NCI-H748 (cell line): ENCODE measurements around the gene PUS3.
"Not testable (repeated sequence)": the region's sequence is repeated elsewhere in the genome, so short reads cannot be mapped to it uniquely, and the experiment has no call there.

ENCODE experiments used
- DNase-seq: peaks from one replicate; lab custom pipeline; 2025; ENCODE audit not compliant: unreplicated experiment; lab: John Stamatoyannopoulos, UW

The PUS3 gene

DNA sequence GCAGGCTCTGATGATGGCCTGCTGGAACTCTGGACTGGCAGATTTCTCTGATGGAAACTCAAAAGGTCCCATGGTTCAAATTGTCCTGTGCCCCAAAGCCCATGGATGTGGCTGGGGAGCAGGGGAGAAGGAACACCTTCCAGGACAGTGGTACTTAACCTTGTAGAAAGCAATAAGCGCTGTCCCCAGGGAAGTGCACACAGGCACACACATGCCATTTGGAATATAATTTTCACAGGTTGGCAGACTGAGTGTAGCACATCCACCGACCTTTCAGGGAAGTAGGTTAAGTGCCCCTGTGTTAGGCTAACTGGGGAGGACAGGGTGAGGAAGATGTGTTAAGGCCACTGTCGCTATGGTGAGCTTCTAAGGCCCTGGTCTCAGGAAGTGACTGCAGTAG is 19.1 kb upstream of the PUS3 start:
- no peak for DNase-seq

DNA sequence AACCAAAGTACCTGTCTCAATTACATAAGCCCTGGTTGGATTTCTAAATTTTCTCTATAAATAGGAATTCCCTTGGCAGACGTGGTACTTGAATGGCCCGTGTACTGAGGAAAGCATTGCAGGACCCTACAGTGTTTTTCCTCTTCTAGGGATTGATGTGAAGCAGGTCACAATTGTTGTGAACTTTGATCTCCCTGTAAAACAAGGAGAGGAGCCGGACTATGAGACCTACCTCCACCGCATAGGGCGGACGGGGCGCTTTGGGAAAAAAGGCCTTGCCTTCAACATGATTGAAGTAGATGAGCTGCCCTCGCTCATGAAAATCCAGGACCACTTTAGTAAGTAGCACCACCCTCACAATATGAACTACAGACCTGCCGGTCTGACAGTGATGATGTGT is 18.0 kb upstream of the PUS3 start:
- no peak for DNase-seq

GRCh38 chr11:125918140-125918840 is 15.3 kb upstream of the PUS3 start:
- DNase-seq: no peak

- DNase-seq: peak; percentile 2
These were observed 13.8 kb upstream of the PUS3 start for GRCh38 chr11:125916683-125917347.

- not testable (repeated sequence) for DNase-seq
These were observed 11.6 kb upstream of the PUS3 start for GRCh38 chr11:125914601-125915000.

GRCh38 chr11:125910226-125910849 is 7.3 kb upstream of the PUS3 start:
- no peak for DNase-seq

DNA sequence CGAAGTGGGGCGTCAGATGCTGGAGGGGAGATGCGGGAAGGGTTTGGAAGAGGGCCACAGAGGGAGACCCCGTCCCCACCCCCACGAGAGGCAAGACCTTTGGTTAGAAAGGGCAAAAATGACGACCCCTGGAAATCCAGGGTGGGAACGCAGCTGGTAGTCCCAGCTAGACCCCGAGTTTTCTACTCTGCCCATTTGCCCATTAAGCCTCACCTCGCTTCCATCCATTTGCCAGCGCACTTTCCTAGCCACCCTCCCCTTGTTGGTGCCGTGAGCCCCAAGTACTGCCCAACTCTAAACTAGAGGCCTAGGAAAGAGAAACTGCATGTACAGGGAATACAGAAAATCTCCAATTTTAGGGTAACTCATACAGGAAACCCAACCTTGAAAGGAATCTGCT is 1.7 kb upstream of the PUS3 start:
- no peak for DNase-seq

DNA sequence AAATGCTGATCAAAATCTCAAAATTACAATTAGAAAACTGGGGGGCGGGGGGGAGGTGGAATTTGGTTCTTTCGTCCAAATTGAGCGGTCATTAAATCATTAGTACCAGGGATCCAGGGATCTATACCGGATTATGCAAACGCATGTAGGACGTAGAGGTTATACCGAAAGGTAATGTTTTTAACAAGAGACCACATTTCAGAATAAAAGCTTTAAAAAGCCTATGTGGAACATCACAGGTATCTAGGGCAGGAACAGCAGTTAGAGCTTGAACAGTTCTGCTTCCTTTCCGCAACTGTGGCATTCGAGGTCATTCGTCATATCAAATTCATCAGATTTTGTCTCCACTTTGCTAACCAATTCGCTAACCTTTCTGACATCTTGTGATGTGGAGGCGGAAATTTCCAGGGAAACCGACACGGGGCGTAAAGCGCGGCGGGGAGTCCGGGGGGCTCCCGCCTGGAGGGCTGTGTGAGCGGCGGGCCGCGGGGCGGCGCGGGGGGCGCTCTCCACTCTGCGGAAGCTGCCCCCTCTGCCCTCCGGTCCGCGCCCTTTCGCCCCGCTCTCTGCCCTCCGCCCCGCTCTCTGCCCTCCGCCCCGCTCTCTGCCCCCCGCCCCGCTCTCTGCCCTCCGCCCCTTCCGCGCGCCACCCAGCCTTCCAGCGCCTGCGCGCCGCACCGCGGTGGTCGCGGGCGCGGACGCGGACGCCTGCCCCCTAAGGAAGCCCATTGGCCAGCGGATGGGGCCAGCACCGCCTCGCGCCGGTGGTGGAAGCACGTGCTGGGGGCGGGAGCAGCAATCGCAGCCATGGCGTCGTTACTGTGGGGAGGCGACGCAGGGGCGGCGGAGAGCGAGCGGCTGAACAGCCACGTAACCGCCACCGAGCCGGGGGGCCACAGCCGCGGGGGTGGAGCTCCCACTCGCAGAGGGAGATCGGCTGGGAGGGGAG is 979 bp upstream of the PUS3 start, which contains the start of gene DDX25:
Gene DDX25 (plus strand): TSS at position 798 of the 949 bp plus-strand sequence. CDS start 10 bp downstream, at position 808.
- peak; percentile 45 for DNase-seq

DNA sequence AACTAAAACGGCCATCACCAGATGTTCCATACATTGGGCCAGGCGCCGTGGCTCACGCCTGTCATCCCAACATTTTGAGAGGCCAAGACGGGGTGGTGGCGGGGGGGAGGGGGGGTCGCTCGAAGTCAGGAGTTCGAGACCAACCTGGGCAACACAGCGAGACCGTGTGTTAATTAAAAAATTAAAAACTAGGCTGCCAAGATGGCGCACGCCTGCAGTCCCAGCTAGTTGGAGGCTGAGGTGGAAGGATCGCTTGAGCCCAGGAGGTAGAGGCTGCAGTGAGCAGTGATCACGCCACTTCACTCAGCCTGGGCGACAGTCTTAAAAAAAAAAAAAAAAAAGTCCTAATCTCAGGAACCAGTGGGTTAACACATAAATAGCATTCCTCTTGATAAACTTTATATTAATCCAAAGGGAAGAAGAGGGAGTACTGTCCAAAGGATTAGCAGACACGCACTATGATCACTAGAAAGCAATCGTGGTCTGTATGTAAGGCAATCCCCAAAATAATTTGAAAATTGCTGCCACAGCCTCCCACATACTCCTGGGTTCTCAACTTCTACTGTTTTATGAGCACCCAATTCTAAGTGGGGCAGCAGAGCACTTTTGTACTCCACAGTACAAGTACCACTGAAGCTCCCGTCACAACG is 604 bp downstream of the PUS3 start:
- peak; percentile 2 for DNase-seq

DNA sequence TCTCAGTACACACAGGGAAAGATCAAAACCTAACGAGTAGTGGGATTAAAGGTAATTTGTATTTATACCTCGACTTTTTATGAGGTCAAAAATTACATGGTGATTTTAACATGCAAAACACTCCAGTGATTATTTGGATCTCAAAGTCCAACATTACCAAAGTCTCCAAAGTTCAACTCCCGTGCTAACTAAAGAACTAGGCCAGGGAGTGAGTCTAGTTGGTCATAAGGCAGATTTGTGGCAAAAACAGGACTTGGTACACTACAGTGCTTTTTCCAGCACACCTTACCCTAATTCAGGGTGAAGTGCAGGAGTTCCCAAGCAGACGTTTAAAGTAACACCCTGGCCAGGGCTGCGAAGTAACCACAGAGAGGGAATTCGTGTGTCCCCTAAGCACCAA is 1.1 kb downstream of the PUS3 start:
- no peak for DNase-seq

DNA sequence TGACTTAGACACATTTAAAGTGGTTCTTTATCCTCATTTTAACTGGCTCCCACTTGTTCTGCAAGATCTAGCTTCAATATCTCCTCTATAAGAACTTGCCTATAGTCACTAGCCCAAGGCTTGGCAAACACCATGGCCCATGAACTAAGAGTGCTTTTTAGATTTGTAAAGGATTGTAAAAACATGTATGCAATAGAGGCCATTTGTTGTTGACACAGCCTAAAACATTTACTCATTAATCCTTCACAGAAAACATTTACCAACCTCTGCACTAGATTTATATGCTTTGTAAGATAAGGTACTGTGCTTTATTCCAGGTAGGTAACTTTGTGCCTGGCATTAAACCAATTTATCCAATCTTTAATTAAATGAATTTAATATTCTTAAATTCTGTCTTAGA is 10.0 kb downstream of the PUS3 start:
- no peak for DNase-seq

DNA sequence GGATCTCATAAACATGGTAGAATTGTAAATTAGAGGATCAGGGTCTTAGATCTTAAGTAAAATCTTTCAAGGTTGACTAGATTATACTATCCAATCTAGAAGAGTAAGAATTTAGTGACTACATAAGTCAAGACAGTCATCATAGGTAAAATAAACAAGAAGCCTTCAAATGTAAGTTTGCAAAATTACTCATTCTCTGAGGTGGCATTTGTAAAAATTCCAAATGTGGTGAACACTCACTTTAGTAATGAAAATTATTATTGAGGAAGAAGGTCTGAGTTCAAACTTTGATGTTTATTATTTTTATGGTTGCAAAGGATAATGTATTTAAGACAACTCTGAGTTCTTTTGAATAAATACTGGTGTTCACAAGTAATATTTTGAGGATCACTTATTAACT is 10.9 kb downstream of the PUS3 start:
- no peak for DNase-seq

GRCh38 chr11:125890447-125891100 is 12.4 kb downstream of the PUS3 start:
- no peak for DNase-seq

GRCh38 chr11:125887373-125888324 is 15.4 kb downstream of the PUS3 start, which contains the start of gene HYLS1:
HYLS1 (plus strand) TSS chr11:125887668; CDS start chr11:125899369, 11,701 bp downstream.
- peak; percentile 86 for DNase-seq

DNA sequence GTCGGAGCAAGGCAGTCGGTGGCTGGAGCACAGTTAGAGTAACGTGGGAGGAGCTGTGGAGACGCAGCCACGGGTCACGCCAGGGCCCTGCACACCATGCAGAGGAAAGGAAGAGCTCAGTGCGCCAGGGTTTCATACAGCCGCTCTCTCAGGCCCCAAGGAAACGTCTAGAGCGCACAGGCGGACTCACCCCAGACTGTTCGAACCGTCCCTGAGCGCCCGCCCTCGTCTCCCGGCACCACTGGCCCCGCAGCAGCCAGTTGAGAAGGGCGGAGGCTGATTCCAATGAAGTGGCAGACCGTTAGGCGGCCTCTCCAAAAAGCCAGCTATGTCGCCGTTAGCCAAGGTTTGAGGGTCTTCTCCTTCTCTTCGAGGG is 16.0 kb downstream of the PUS3 start:
- peak; percentile 11 for DNase-seq

GRCh38 chr11:125883375-125883774 is 19.6 kb downstream of the PUS3 start:
- DNase-seq: no peak

- DNase-seq: no peak
These were observed 21.7 kb downstream of the PUS3 start for GRCh38 chr11:125881291-125881690.

GRCh38 chr11:125874556-125875124 is 28.4 kb downstream of the PUS3 start:
- DNase-seq: peak; percentile 58
